IMR-90 (cell line): Measurements from ENCODE around the gene PRKAG2. TPM values are rescaled to one million over a fixed set of nuclear protein-coding genes. Genes with fewer than 3 reads are reported as not detected.

Experiments used
- ATAC-seq: fragments of 200-7000 bp; cut with Tn5 transposase; 2 replicates; pipeline ENCODE4 v1.9.1; 2020; ENCODE audit warnings: low read depth, mild to moderate bottlenecking, moderate library complexity
- BruUV-seq: library from RNA; stranded (reverse); fragments of 400-500 nt; replicated peaks from 2 replicates; lab custom pipeline; 2021; lab: Mats Ljungman, UMichigan
- CTCF ChIA-PET: fragments of 300-600 bp; formaldehyde crosslinking; extraction: SDS; loops from one replicate; lab custom pipeline; 2021; ENCODE audit warnings: antibody characterized with exemption; lab: Yijun Ruan, JAX
- POLR2A ChIA-PET: fragments of 300-600 bp; sonication (Branson Sonifier 250); formaldehyde crosslinking; loops from one replicate; lab custom pipeline; 2022; ENCODE audit warnings: antibody characterized with exemption; ENCODE audit not compliant: unreplicated experiment; lab: Charles Lee
- DNase-seq: peaks from one replicate; pipeline ENCODE4 v3.0.0; 2013
- H2AFZ ChIP-seq: replicated peaks from 2 replicates; pipeline ENCODE3; 2013; ENCODE audit warnings: low read length, mild to moderate bottlenecking; ENCODE audit not compliant: poor library complexity
- H2AK5ac ChIP-seq: 2 replicates; pipeline ENCODE4 v1.6.1; 2013; ENCODE audit warnings: low read depth, low read length, inconsistent platforms
- H2AK9ac ChIP-seq: replicated peaks from 2 replicates; pipeline ENCODE3; 2013; ENCODE audit warnings: mild to moderate bottlenecking, low read depth, low read length, moderate library complexity; ENCODE audit not compliant: poor library complexity
- H2BK120ac ChIP-seq: 2 replicates; pipeline ENCODE4 v1.6.1; 2013; ENCODE audit warnings: low read depth, low read length, inconsistent platforms
- H2BK15ac ChIP-seq: 3 replicates; pipeline ENCODE4 v1.6.1; 2013; ENCODE audit warnings: low read depth, low read length, inconsistent platforms
- H2BK20ac ChIP-seq: 2 replicates; pipeline ENCODE4 v1.6.1; 2013; ENCODE audit warnings: low read depth, mild to moderate bottlenecking, inconsistent platforms, low read length, moderate library complexity
- H2BK5ac ChIP-seq: 2 replicates; pipeline ENCODE4 v1.6.1; 2013; ENCODE audit warnings: mild to moderate bottlenecking, low read depth, low read length, inconsistent platforms; ENCODE audit not compliant: poor library complexity, severe bottlenecking
- H3K14ac ChIP-seq: replicated peaks from 2 replicates; pipeline ENCODE4 v1.6.1; 2013; ENCODE audit warnings: low read depth, low read length, inconsistent platforms
- H3K18ac ChIP-seq: 2 replicates; pipeline ENCODE4 v1.6.1; 2013; ENCODE audit warnings: low read depth, low read length, control low read depth
- H3K23ac ChIP-seq: 2 replicates; pipeline ENCODE4 v1.6.1; 2013; ENCODE audit warnings: low read depth, low read length, inconsistent platforms
- H3K27ac ChIP-seq: 2 replicates; pipeline ENCODE4 v1.5.1; 2013; ENCODE audit warnings: mild to moderate bottlenecking, control low read depth, low read length; ENCODE audit not compliant: insufficient read depth
- H3K27me3 ChIP-seq: 2 replicates; pipeline ENCODE4 v1.6.1; 2013; ENCODE audit warnings: low read length; ENCODE audit not compliant: control insufficient read depth, insufficient read depth
- H3K36me3 ChIP-seq: 2 replicates; pipeline ENCODE4 v1.6.1; 2013; ENCODE audit warnings: low read length, mixed read lengths; ENCODE audit not compliant: control insufficient read depth, insufficient read depth
- H3K4ac ChIP-seq: 2 replicates; pipeline ENCODE4 v1.6.1; 2013; ENCODE audit warnings: low read depth, low read length, inconsistent platforms
- H3K4me1 ChIP-seq: 2 replicates; pipeline ENCODE4 v1.6.1; 2013; ENCODE audit warnings: low read length, mixed read lengths; ENCODE audit not compliant: control insufficient read depth, insufficient read depth
- H3K4me2 ChIP-seq: 2 replicates; pipeline ENCODE4 v1.6.1; 2013; ENCODE audit warnings: low read depth, mild to moderate bottlenecking, control low read depth, low read length, moderate library complexity
- H3K4me3 ChIP-seq: 2 replicates; pipeline ENCODE4 v1.5.1; 2013; ENCODE audit warnings: low read depth, mild to moderate bottlenecking, control low read depth, low read length, moderate library complexity; ENCODE audit not compliant: insufficient read depth
- H3K56ac ChIP-seq: 2 replicates; pipeline ENCODE4 v1.6.1; 2013; ENCODE audit warnings: low read length, inconsistent platforms; ENCODE audit not compliant: insufficient read depth; ENCODE audit errors: extremely low read depth
- H3K79me1 ChIP-seq, 2 experiments: 2 replicates each; pipeline ENCODE4 v1.6.1; 2013; ENCODE audit warnings: low read length in 2 of 2, inconsistent platforms in 1 of 2, low read depth in 1 of 2
- H3K9ac ChIP-seq: 2 replicates; pipeline ENCODE4 v1.6.1; 2013; ENCODE audit warnings: low read depth, low read length, control low read depth
- H3K9me1 ChIP-seq: 2 replicates; pipeline ENCODE4 v1.6.1; 2013; ENCODE audit warnings: low read length, inconsistent platforms; ENCODE audit not compliant: insufficient read depth
- H3K9me3 ChIP-seq: 2 replicates; pipeline ENCODE4 v1.6.1; 2013; ENCODE audit warnings: low read length; ENCODE audit not compliant: control insufficient read depth, insufficient read depth
- H4K20me1 ChIP-seq: 2 replicates; pipeline ENCODE4 v1.6.1; 2013; ENCODE audit warnings: low read length, inconsistent platforms; ENCODE audit not compliant: insufficient read depth
- H4K5ac ChIP-seq: 2 replicates; pipeline ENCODE4 v1.6.1; 2013; ENCODE audit warnings: mild to moderate bottlenecking, low read depth, low read length, control low read depth
- H4K8ac ChIP-seq, 2 experiments: 2 replicates each; pipeline ENCODE4 v1.6.1; 2013; ENCODE audit warnings: low read depth in 2 of 2, low read length in 2 of 2, control low read depth in 1 of 2, inconsistent platforms in 1 of 2
- H4K91ac ChIP-seq: 2 replicates; pipeline ENCODE4 v1.6.1; 2013; ENCODE audit warnings: low read depth, low read length, inconsistent platforms; ENCODE audit not compliant: insufficient read depth
- FOS ChIP-seq: fragments of 150-350 bp; IDR thresholded peaks from 2 replicates; pipeline ENCODE4 v1.6.1; 2016; ENCODE audit warnings: low read depth, low read length
- SMC3 ChIP-seq: fragments of 150-350 bp; IDR thresholded peaks from 2 replicates; pipeline ENCODE4 v1.6.1; 2016; ENCODE audit warnings: low read depth, mild to moderate bottlenecking, antibody characterized with exemption, low read length, moderate library complexity
- WGBS, 2 experiments: methylation state at CpG; one replicate each; pipeline versions ENCODE4 v1.1.5 to v1.1.7; 2013; ENCODE audit warnings: missing lambda C conversion rate in 2 of 2; ENCODE audit not compliant: insufficient read length in 1 of 2; ENCODE audit errors: extremely low coverage in 2 of 2; 5-methylcytosine and 5-hydroxymethylcytosine counted together
- dilution Hi-C: fragments of 300-500 bp; cut with HindIII; formaldehyde crosslinking; loops from one replicate; pipeline ENCODE4 v1.14.3; 2018; ENCODE audit warnings: low sequenced_read_pairs; ENCODE audit not compliant: unreplicated experiment
- in situ Hi-C: fragments of 300-500 bp; cut with MboI; formaldehyde crosslinking; loops from 3 replicates; pipeline ENCODE4 v1.14.3; 2019; ENCODE audit warnings: low sequenced_read_pairs, inconsistent platforms, mixed read lengths
- intact Hi-C: fragments of 100-400 bp; cut with micrococcal nuclease; formaldehyde crosslinking; loops from 2 replicates; pipeline ENCODE4 v1.10.0; 2022
- polyA plus RNA-seq, 3 experiments: library from polyadenylated mRNA; depleted of rRNA; stranded (reverse); fragments of >200 nt; gene quantifications; 2 replicates each; pipeline ENCODE4 v1.2.3, GENCODE V29; 2012; ENCODE audit warnings: low replicate concordance in 1 of 3
- total RNA-seq: library from RNA; depleted of rRNA; stranded (reverse); fragments of >200 nt; gene quantifications from 2 replicates; pipeline ENCODE4 v1.2.3, GENCODE V29; 2012

The PRKAG2 gene
- total and polyA plus RNA-seq, 2 of the 4 experiments (the other 2 are of a cell fraction) = 15.4 to 21.6 TPM

DNA sequence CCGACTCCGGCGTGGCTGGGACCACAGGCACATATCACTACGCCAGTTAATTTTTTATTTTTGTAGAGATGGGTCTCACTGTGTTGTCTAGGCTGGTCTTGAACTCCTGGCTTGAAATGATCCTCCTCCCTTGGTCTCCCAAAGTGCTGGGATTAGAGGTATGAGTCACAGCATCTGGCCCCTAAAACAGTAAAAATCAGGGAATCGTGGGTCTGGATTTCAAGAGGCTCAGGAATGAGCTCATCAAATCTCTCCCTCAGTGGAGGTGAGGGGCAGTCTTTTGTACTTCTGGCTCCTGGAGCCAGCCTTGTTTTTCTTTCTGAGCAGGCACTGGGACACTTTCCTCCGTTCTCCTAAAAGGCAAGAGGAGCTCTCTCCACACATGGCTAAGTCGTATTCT is 325.1 kb downstream of the PRKAG2 start:
- Histone ChIP-seq H3K4me2 (no peak overlapping the region), H3K4me3 (no peak overlapping the region), H4K8ac (no peak overlapping the region), H3K79me1 (no peaks in the 10 kb centered on the region), H3K27ac (no peak overlapping the region), H3K23ac (no peak overlapping the region), H3K14ac (no peak overlapping the region), H3K18ac (no peak overlapping the region), H3K56ac (no peak overlapping the region), H3K9ac (no peak overlapping the region), H3K27me3 (peaks cover 3% of the 10 kb centered on the region; the same call in 1 of the 2 replicates), H2AK9ac (no peak overlapping the region), H4K91ac (no peak overlapping the region), H2BK15ac (no peak overlapping the region), H3K36me3 (no peaks in the 10 kb centered on the region), H2BK5ac (no peak overlapping the region), H3K4me1 (peaks cover 3% of the 10 kb centered on the region; the same call in 1 of the 2 replicates), H2AK5ac (peak overlapping the region; percentile 28; the same call in 1 of the 2 replicates), H3K9me1 (no peaks in the 10 kb centered on the region), H2BK120ac (no peak overlapping the region), H3K9me3 (no peaks in the 10 kb centered on the region), H3K4ac (no peak overlapping the region), H4K20me1 (no peaks in the 10 kb centered on the region), H2AFZ (no peak overlapping the region), H2BK20ac (no peak overlapping the region), H4K5ac (no peak overlapping the region)
- intact Hi-C loops = loop anchor here (10.0 kb wide), 1 partner anchor 67 kb away; no protein-coding TSS in a partner anchor
- DNase-seq = peak; percentile 30
- ATAC-seq = no peak; the same call in 1 of the 2 replicates
- CTCF ChIA-PET = interaction anchor here (0.5 kb wide), 1 partner anchor 41 kb away, joined by 4 read pairs; no protein-coding TSS in a partner anchor
- in situ Hi-C loops = no loop called here
- POLR2A ChIA-PET = no interaction called here
- BruUV-seq = no TSS peak
- dilution Hi-C loops = no loop called here
- WGBS, 2 experiments = 70% methylated on average over 2 of the region's 7 CpGs; no CpG with 5 or more reads in 1 of the 2 experiments
- TF ChIP-seq SMC3 = no peak
- TF ChIP-seq FOS = no peak
